Measurements from ENCODE around the gene IGF2.

The IGF2 gene

DNA sequence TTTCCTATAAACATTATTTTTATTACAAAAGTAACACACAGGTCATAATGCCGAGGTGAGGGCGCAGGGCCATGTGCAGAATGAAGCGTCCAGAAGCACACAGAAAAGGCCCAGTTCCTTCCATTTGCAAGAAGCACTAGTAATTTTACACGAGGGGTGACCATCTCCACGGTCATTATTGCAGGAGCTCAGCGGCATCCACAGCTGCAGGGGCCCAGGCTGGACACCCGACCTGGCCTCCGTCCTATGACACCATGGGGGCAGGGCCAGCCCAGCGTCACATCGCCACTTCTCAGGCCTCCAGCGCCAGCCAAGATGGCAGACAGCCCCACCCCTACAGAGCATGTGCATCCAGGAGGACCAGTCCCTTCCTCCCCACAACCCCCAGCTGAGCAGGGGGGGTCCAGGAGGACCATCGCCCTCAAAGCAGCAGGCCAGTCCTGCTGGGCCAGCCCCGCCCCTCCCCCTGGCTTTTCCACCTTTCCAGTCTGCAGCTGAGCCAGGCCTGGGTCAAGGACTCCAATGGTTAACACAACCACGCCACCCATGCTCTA lies 3.5 kb downstream of the IGF2 start:
- no peaks in the 10 kb centered on the region for H4K20me1 ChIP-seq (ENCODE audit: insufficient read depth)
- no peaks in the 10 kb centered on the region for H3K4me1 ChIP-seq (ENCODE audit: low read depth, poor library complexity, severe bottlenecking)
- no peak overlapping the region for H2AFZ ChIP-seq (ENCODE audit: low read depth)
- H3K27ac ChIP-seq: no peak overlapping the region
- H3K79me2 ChIP-seq (ENCODE audit: insufficient read depth, low read depth): no peaks in the 10 kb centered on the region
- H3K27me3 ChIP-seq (ENCODE audit: insufficient read depth, low read depth): peaks cover 70% of the 10 kb centered on the region
- H3K36me3 ChIP-seq (ENCODE audit: insufficient read depth): no peaks in the 10 kb centered on the region
- TF ChIP-seq, protein P1, sequence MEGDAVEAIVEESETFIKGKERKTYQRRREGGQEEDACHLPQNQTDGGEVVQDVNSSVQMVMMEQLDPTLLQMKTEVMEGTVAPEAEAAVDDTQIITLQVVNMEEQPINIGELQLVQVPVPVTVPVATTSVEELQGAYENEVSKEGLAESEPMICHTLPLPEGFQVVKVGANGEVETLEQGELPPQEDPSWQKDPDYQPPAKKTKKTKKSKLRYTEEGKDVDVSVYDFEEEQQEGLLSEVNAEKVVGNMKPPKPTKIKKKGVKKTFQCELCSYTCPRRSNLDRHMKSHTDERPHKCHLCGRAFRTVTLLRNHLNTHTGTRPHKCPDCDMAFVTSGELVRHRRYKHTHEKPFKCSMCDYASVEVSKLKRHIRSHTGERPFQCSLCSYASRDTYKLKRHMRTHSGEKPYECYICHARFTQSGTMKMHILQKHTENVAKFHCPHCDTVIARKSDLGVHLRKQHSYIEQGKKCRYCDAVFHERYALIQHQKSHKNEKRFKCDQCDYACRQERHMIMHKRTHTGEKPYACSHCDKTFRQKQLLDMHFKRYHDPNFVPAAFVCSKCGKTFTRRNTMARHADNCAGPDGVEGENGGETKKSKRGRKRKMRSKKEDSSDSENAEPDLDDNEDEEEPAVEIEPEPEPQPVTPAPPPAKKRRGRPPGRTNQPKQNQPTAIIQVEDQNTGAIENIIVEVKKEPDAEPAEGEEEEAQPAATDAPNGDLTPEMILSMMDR (conservative IDR thresholded peaks at IDR 0.05; ENCODE audit: low read depth, low read length): no peak
- no peak overlapping the region for H3K4me3 ChIP-seq (IDR thresholded peaks at IDR 0.05; ENCODE audit: insufficient read depth, low read depth, low read length)
- H3K9ac ChIP-seq: no peak overlapping the region
- no peak overlapping the region for H3K4me2 ChIP-seq

DNA sequence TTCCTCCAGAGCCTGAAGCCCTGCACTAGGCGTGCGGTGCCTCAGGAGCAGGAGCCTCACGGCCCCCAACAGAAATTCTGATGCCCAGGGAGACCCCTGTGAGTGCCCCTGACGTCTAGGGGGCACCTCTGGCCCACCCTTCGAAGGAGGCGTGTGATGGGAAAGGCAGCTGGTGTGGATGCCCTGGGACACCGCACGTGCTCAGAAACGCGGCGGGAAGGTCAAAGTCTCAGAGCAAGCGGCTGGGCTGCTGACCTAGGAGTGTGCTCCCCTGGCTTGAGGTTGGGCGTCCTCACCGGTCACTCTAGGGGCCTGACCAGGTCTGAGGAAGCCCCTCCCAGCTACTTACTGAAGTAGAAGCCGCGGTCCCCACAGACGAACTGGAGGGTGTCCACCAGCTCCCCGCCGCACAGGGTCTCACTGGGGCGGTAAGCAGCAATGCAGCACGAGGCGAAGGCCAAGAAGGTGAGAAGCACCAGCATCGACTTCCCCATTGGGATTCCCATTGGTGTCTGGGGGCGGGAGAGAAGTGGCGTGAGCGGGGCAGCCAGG lies 4.1 kb downstream of the IGF2 start:
- TF ChIP-seq, protein P1 (conservative IDR thresholded peaks at IDR 0.05; ENCODE audit: low read depth, low read length): no peak
- Histone ChIP-seq H3K4me3 (IDR thresholded peaks at IDR 0.05; ENCODE audit: insufficient read depth, low read depth, low read length) (no peak overlapping the region), H3K4me2 (no peak overlapping the region), H2AFZ (ENCODE audit: low read depth) (no peak overlapping the region), H3K27ac (no peak overlapping the region), H3K36me3 (ENCODE audit: insufficient read depth) (no peaks in the 10 kb centered on the region), H3K4me1 (ENCODE audit: low read depth, poor library complexity, severe bottlenecking) (no peaks in the 10 kb centered on the region), H3K79me2 (ENCODE audit: insufficient read depth, low read depth) (no peaks in the 10 kb centered on the region), H3K27me3 (ENCODE audit: insufficient read depth, low read depth) (peaks cover 68% of the 10 kb centered on the region), H3K9ac (no peak overlapping the region), H4K20me1 (ENCODE audit: insufficient read depth) (no peaks in the 10 kb centered on the region)

DNA sequence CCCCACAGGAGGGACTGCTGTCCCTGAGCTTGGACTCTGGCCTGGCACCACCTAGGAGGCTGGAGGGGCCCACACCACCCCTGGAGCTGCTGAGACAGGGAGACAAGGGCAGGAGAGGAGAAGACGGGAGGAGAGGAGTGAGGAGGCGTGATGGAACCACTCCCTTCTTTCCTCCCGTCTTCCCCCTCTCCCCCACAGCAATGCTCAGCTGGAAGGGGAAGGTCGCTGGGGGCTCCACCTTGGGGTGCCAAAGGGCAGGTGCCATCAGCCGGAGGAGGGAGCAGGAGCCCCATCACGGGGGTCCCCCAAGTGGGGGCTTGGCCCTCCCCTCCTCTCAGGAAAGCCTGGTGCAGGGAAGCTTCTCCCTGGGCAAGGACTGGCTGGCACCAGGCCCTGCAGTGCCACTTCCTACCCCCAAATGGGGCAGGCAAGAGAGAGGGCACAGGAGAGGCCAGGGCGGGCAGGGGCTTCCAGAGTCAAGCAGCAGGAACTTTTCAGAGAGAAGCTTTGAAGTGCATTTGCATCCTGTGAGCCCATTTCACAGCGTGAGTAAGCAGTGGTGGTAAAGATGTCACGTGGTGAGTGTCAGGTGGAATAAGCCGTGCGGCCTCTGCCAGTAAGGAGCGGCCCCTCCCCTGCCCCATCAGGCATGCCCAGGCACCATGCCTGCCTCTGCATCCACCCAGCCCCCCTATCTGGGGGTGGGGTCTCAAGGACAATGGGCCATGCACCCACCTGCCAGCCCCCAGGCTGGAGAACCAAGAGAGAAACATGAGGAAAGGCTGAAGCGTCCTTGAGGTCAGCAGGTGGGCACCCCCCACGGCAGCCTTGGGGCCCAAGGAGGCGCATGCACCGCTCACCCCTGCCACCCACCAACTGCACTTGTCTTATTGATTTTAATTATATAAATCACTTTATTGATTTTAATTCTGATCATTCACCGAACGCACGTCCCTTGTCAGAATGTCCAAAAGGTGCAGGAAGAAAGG lies 4.9 kb downstream of the IGF2 start:
- Histone ChIP-seq H3K4me1 (ENCODE audit: low read depth, poor library complexity, severe bottlenecking) (no peaks in the 10 kb centered on the region), H3K79me2 (ENCODE audit: insufficient read depth, low read depth) (no peaks in the 10 kb centered on the region), H3K27ac (no peak overlapping the region), H3K27me3 (ENCODE audit: insufficient read depth, low read depth) (peaks cover 70% of the 10 kb centered on the region), H4K20me1 (ENCODE audit: insufficient read depth) (no peaks in the 10 kb centered on the region), H2AFZ (ENCODE audit: low read depth) (no peak overlapping the region), H3K4me3 (IDR thresholded peaks at IDR 0.05; ENCODE audit: insufficient read depth, low read depth, low read length) (no peak overlapping the region), H3K9ac (no peak overlapping the region), H3K4me2 (no peak overlapping the region), H3K36me3 (ENCODE audit: insufficient read depth) (no peaks in the 10 kb centered on the region)
- TF ChIP-seq, protein P1 (conservative IDR thresholded peaks at IDR 0.05; ENCODE audit: low read depth, low read length): no peak

DNA sequence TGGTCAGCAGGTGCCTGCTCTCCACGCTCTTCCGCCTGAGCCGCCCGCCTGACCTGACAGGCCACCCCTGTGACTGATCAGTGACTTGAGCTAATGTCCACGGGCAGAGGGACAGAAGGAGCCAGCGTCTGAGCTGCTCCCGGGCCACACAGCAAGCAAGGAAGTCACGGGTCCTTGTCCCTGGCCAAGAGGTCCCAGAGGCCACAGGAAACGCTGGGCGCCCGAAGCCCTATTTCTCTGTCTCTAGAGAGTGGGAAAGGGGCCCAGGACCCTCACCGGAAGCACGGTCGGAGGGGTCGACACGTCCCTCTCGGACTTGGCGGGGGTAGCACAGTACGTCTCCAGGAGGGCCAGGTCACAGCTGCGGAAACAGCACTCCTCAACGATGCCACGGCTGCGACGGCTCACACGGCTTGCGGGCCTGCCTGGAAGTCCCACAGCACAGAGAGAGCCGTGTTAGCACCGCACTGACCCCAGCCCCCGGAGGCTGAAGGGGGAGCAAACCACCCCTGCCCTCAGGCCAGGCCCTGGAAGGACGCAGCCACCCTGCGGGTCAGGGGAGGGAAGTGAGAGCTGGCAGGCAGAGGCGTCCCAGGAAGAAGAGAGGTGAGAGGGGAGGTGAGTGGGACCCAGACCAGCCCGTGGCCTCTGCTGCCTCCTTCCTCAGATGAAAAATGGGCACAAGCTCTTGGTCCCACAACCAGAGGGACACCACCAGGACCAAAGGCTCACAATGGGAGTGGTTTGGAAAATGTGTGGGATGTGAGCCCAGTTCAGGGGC lies 5.8 kb downstream of the IGF2 start:
- TF ChIP-seq, protein P1 (conservative IDR thresholded peaks at IDR 0.05; ENCODE audit: low read depth, low read length): no peak
- Histone ChIP-seq H3K4me2 (no peak overlapping the region), H3K27me3 (ENCODE audit: insufficient read depth, low read depth) (peaks cover 79% of the 10 kb centered on the region), H3K79me2 (ENCODE audit: insufficient read depth, low read depth) (no peaks in the 10 kb centered on the region), H3K36me3 (ENCODE audit: insufficient read depth) (no peaks in the 10 kb centered on the region), H3K9ac (no peak overlapping the region), H3K4me3 (IDR thresholded peaks at IDR 0.05; ENCODE audit: insufficient read depth, low read depth, low read length) (no peak overlapping the region), H3K4me1 (ENCODE audit: low read depth, poor library complexity, severe bottlenecking) (no peaks in the 10 kb centered on the region), H2AFZ (ENCODE audit: low read depth) (no peak overlapping the region), H4K20me1 (ENCODE audit: insufficient read depth) (no peaks in the 10 kb centered on the region), H3K27ac (no peak overlapping the region)
